Liver (tissue), 3 donors: Measurements from ENCODE around the gene MKS1.

Experiments
- ATF3 ChIP-seq: IDR thresholded peaks from 2 replicates; pipeline ENCODE4 v1.6.1; 2016; ENCODE audit warnings: antibody characterized with exemption
- CTCF ChIP-seq: fragments of 150-350 bp; IDR thresholded peaks from 2 replicates; pipeline ENCODE4 v1.5.1; 2017; ENCODE audit warnings: improper control_type of control experiment, low read depth, low read length; ENCODE audit not compliant: missing input control
- EGR1 ChIP-seq, 2 donors: IDR thresholded peaks; 2 replicates each; pipeline ENCODE4 v1.6.1; 2016 to 2018; ENCODE audit warnings: antibody characterized with exemption in 2 of 2, low read depth in 2 of 2
- FOXA1 ChIP-seq: IDR thresholded peaks from 2 replicates; pipeline ENCODE4 v1.6.1; 2016; ENCODE audit warnings: antibody characterized with exemption
- GABPA ChIP-seq, 2 donors: IDR thresholded peaks in 1 of 2; conservative IDR thresholded peaks in 1 of 2; 2 replicates each; pipeline ENCODE4 v1.6.1; 2016; ENCODE audit warnings: antibody characterized with exemption in 2 of 2, mild to moderate bottlenecking in 1 of 2, moderate library complexity in 1 of 2
- JUND ChIP-seq, 2 donors: IDR thresholded peaks; 2 replicates each; pipeline ENCODE4 v1.6.1; 2016; ENCODE audit warnings: antibody characterized with exemption in 2 of 2
- MAX ChIP-seq: IDR thresholded peaks from 2 replicates; pipeline ENCODE4 v1.6.1; 2016; ENCODE audit warnings: antibody characterized with exemption
- RAD21 ChIP-seq, 2 donors: IDR thresholded peaks; 2 replicates each; pipeline ENCODE4 v1.6.1; 2016; ENCODE audit warnings: antibody characterized with exemption in 2 of 2, mild to moderate bottlenecking in 2 of 2
- REST ChIP-seq: IDR thresholded peaks from 2 replicates; pipeline ENCODE4 v1.6.1; 2016; ENCODE audit warnings: antibody characterized with exemption, mild to moderate bottlenecking
- TAF1 ChIP-seq: conservative IDR thresholded peaks from 2 replicates; pipeline ENCODE4 v1.6.1; 2016; ENCODE audit warnings: antibody characterized with exemption, mild to moderate bottlenecking
- YY1 ChIP-seq: IDR thresholded peaks from 2 replicates; pipeline ENCODE4 v1.6.1; 2016; ENCODE audit warnings: antibody characterized with exemption, mild to moderate bottlenecking
- donor health status: healthy.
- donor health status: healthy.

- TF ChIP-seq CTCF (no peak), MAX (no peak), YY1 (no peak), ATF3 (no peak), FOXA1 (no peak), JUND (IDR thresholded peaks at IDR 0.05) (no peak), TAF1 (no peak), RAD21 (IDR thresholded peaks at IDR 0.05) (no peak), REST (no peak), GABPA (IDR thresholded peaks at IDR 0.05 in 1 of 2, conservative IDR thresholded peaks at IDR 0.05 in 1 of 2) (no peak), EGR1 (IDR thresholded peaks at IDR 0.05; ENCODE audit: low read depth in 2 of 2) (no peak)
Observed at GRCh38 chr17:58236394-58236793, 17.3 kb upstream of the MKS1 start.
